Prostate gland (tissue), 2 donors: ENCODE data around the gene ARHGAP21.

Source experiments
- POLR2A ChIP-seq: fragments of 450-650 bp; IDR thresholded peaks from one replicate; pipeline ENCODE4 v1.6.1; 2016; ENCODE audit warnings: antibody characterized with exemption, mild to moderate bottlenecking
- POLR2AphosphoS5 ChIP-seq: sonication (generic); formaldehyde crosslinking; IDR thresholded peaks from one replicate; pipeline ENCODE4 v1.6.1; 2017; ENCODE audit warnings: antibody characterized with exemption
- TF ChIP-seq, protein P1 (sequence below), 4 experiments: fragments of 200-600 bp in 2 of 4; fragments of 450-650 bp in 2 of 4; sonication (generic) in 2 of 4; IDR thresholded peaks; 1 replicate in 3 of 4; 2 replicates in 1 of 4; pipeline ENCODE4 v1.5.1; 2016 to 2019; ENCODE audit warnings: antibody characterized with exemption in 4 of 4, mild to moderate bottlenecking in 2 of 4, moderate library complexity in 2 of 4

GRCh38 chr10:24570658-24571426 is 152.8 kb downstream of the ARHGAP21 start:
- TF ChIP-seq POLR2A: no peak
- no peak for TF ChIP-seq POLR2AphosphoS5
- TF ChIP-seq, protein P1, sequence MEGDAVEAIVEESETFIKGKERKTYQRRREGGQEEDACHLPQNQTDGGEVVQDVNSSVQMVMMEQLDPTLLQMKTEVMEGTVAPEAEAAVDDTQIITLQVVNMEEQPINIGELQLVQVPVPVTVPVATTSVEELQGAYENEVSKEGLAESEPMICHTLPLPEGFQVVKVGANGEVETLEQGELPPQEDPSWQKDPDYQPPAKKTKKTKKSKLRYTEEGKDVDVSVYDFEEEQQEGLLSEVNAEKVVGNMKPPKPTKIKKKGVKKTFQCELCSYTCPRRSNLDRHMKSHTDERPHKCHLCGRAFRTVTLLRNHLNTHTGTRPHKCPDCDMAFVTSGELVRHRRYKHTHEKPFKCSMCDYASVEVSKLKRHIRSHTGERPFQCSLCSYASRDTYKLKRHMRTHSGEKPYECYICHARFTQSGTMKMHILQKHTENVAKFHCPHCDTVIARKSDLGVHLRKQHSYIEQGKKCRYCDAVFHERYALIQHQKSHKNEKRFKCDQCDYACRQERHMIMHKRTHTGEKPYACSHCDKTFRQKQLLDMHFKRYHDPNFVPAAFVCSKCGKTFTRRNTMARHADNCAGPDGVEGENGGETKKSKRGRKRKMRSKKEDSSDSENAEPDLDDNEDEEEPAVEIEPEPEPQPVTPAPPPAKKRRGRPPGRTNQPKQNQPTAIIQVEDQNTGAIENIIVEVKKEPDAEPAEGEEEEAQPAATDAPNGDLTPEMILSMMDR (IDR thresholded peaks at IDR 0.05): no peak
